ENCODE results near the gene CTDSP2.

- TF ChIP-seq, protein P1, sequence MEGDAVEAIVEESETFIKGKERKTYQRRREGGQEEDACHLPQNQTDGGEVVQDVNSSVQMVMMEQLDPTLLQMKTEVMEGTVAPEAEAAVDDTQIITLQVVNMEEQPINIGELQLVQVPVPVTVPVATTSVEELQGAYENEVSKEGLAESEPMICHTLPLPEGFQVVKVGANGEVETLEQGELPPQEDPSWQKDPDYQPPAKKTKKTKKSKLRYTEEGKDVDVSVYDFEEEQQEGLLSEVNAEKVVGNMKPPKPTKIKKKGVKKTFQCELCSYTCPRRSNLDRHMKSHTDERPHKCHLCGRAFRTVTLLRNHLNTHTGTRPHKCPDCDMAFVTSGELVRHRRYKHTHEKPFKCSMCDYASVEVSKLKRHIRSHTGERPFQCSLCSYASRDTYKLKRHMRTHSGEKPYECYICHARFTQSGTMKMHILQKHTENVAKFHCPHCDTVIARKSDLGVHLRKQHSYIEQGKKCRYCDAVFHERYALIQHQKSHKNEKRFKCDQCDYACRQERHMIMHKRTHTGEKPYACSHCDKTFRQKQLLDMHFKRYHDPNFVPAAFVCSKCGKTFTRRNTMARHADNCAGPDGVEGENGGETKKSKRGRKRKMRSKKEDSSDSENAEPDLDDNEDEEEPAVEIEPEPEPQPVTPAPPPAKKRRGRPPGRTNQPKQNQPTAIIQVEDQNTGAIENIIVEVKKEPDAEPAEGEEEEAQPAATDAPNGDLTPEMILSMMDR (IDR thresholded peaks at IDR 0.05): no peak
- TF ChIP-seq POLR2AphosphoS5 (IDR thresholded peaks at IDR 0.05) (peak; percentile 58 to 88 (median 70)), POLR2A (IDR thresholded peaks at IDR 0.05) (no peak)
Measured at GRCh38 chr12:57889500-57889989, 43.0 kb upstream of the CTDSP2 start.

All from sigmoid colon (tissue), 4 donors.